OCI-LY1 (cell line): ENCODE data around the gene ZDHHC11B.
"Not testable (repeated sequence)": the region's sequence is repeated elsewhere in the genome, so short reads cannot be mapped to it uniquely, and the experiment has no call there.

ENCODE experiments used
- H2AFZ ChIP-seq: fragments of 200-600 bp; sonication (generic), shearing (Covaris generic); 2 replicates; pipeline ENCODE4 v1.6.0; 2014; ENCODE audit warnings: antibody characterized with exemption, mild to moderate bottlenecking, low read length
- H3F3A ChIP-seq: fragments of 200-600 bp; sonication (generic), shearing (Covaris generic); 2 replicates; pipeline ENCODE4 v1.6.0; 2014; ENCODE audit warnings: mild to moderate bottlenecking, antibody characterized with exemption, low read length, moderate library complexity; ENCODE audit not compliant: insufficient read depth
- H3K27ac ChIP-seq: fragments of 200-600 bp; sonication (generic); 2 replicates; pipeline ENCODE4 v1.5.1; 2014; ENCODE audit warnings: low read length, mixed run types, mild to moderate bottlenecking, low read depth; ENCODE audit not compliant: poor library complexity, severe bottlenecking
- H3K27me3 ChIP-seq: fragments of 200-600 bp; sonication (generic); 2 replicates; pipeline ENCODE4 v1.6.0; 2014; ENCODE audit warnings: antibody characterized with exemption, mild to moderate bottlenecking, low read length, moderate library complexity; ENCODE audit not compliant: insufficient read depth
- H3K36me3 ChIP-seq: fragments of 200-600 bp; sonication (generic); 2 replicates; pipeline ENCODE4 v1.6.1; 2014; ENCODE audit warnings: mild to moderate bottlenecking, antibody characterized with exemption, low read length, moderate library complexity, mixed read lengths; ENCODE audit not compliant: insufficient read depth
- H3K4me1 ChIP-seq: fragments of 200-600 bp; sonication (generic); 2 replicates; pipeline ENCODE4 v1.5.1; 2014; ENCODE audit warnings: mild to moderate bottlenecking, low read length, moderate library complexity; ENCODE audit not compliant: insufficient read depth, severe bottlenecking
- H3K4me2 ChIP-seq: fragments of 200-600 bp; sonication (generic), shearing (Covaris generic); 2 replicates; pipeline ENCODE4 v1.6.1; 2014; ENCODE audit warnings: low read length
- H3K4me3 ChIP-seq: fragments of 200-600 bp; sonication (generic); 2 replicates; pipeline ENCODE4 v1.5.1; 2014; ENCODE audit warnings: low read length, low read depth, mild to moderate bottlenecking, mixed read lengths; ENCODE audit not compliant: poor library complexity, severe bottlenecking
- H3K79me2 ChIP-seq: fragments of 200-600 bp; shearing (Covaris generic); 2 replicates; pipeline ENCODE4 v1.6.1; 2016; ENCODE audit warnings: mixed run types, low read length, mixed read lengths; ENCODE audit not compliant: insufficient read depth
- H3K9ac ChIP-seq: fragments of 200-600 bp; sonication (generic), shearing (Covaris generic); 2 replicates; pipeline ENCODE4 v1.6.1; 2014; ENCODE audit warnings: mild to moderate bottlenecking, low read length, mixed read lengths
- H3K9me2 ChIP-seq: fragments of 200-600 bp; sonication (generic), shearing (Covaris generic); 2 replicates; pipeline ENCODE4 v1.6.1; 2014; ENCODE audit warnings: low read depth, mild to moderate bottlenecking, low read length, mixed read lengths
- H3K9me3 ChIP-seq: fragments of 200-600 bp; shearing (Covaris generic); 2 replicates; pipeline ENCODE4 v1.6.1; 2014; ENCODE audit warnings: low read length, mixed read lengths
- H4K20me1 ChIP-seq: fragments of 200-600 bp; sonication (generic), shearing (Covaris generic); 2 replicates; pipeline ENCODE4 v1.6.0; 2016; ENCODE audit warnings: mild to moderate bottlenecking, low read length; ENCODE audit not compliant: insufficient read depth
- CTCF ChIP-seq: fragments of 200-600 bp; sonication (generic), shearing (Covaris generic); IDR thresholded peaks from 2 replicates; pipeline ENCODE4 v1.5.1; 2017; ENCODE audit warnings: mild to moderate bottlenecking, antibody characterized with exemption, low read length, moderate library complexity, mixed read lengths
- EZH2 ChIP-seq: fragments of 200-600 bp; sonication (generic), shearing (Covaris generic); IDR thresholded peaks from 2 replicates; pipeline ENCODE4 v1.8.0; 2017; ENCODE audit warnings: borderline replicate concordance, mixed run types, mild to moderate bottlenecking, antibody characterized with exemption, low read length, moderate library complexity, mixed read lengths

Gene ZDHHC11B

GRCh38 chr5:746258-746761, 38.2 kb downstream of the ZDHHC11B start:
- no peaks in the 10 kb centered on the region for H3K9me3 ChIP-seq
- TF ChIP-seq CTCF (no peak), EZH2 (no peak)
- H3K79me2 ChIP-seq: no peaks in the 10 kb centered on the region
- H3K9ac ChIP-seq: no peak overlapping the region
- H3K4me3 ChIP-seq: no peak overlapping the region
- no peaks in the 10 kb centered on the region for H3K27me3 ChIP-seq
- no peaks in the 10 kb centered on the region for H3K36me3 ChIP-seq
- H3K4me1 ChIP-seq: no peaks in the 10 kb centered on the region
- no peak overlapping the region for H3K4me2 ChIP-seq
- H3K9me2 ChIP-seq: no peaks in the 10 kb centered on the region
- no peaks in the 10 kb centered on the region for H4K20me1 ChIP-seq
- H2AFZ ChIP-seq: no peak overlapping the region
- no peaks in the 10 kb centered on the region for H3F3A ChIP-seq
- no peak overlapping the region for H3K27ac ChIP-seq

- not testable (repeated sequence) for H3K4me3 ChIP-seq, H2AFZ ChIP-seq, H3K9ac ChIP-seq, H3K36me3 ChIP-seq, H3K27me3 ChIP-seq, H4K20me1 ChIP-seq, H3K4me1 ChIP-seq, H3K9me3 ChIP-seq, H3K79me2 ChIP-seq, H3K4me2 ChIP-seq, H3K27ac ChIP-seq, H3F3A ChIP-seq, H3K9me2 ChIP-seq
Measured at GRCh38 chr5:745272-746142, 39.0 kb downstream of the ZDHHC11B start.

- not testable (repeated sequence) for H3F3A ChIP-seq, H2AFZ ChIP-seq, H3K9me3 ChIP-seq, H3K4me1 ChIP-seq, H3K9ac ChIP-seq, H3K36me3 ChIP-seq, H3K4me2 ChIP-seq, H4K20me1 ChIP-seq, H3K27me3 ChIP-seq, H3K79me2 ChIP-seq, H3K4me3 ChIP-seq, H3K9me2 ChIP-seq, H3K27ac ChIP-seq
Measured at GRCh38 chr5:743696-744404, 40.7 kb downstream of the ZDHHC11B start.

GRCh38 chr5:742276-742675, 42.3 kb downstream of the ZDHHC11B start:
- not testable (repeated sequence) for H4K20me1 ChIP-seq, H3K4me2 ChIP-seq, H2AFZ ChIP-seq, H3K36me3 ChIP-seq, H3K9me2 ChIP-seq, H3K4me1 ChIP-seq, H3K4me3 ChIP-seq, H3F3A ChIP-seq, H3K27me3 ChIP-seq, H3K79me2 ChIP-seq, H3K27ac ChIP-seq, H3K9me3 ChIP-seq, H3K9ac ChIP-seq

GRCh38 chr5:734145-734544, 50.4 kb downstream of the ZDHHC11B start:
- H3K27me3 ChIP-seq, H3K4me2 ChIP-seq, H4K20me1 ChIP-seq, H3F3A ChIP-seq, H3K36me3 ChIP-seq, H3K9me2 ChIP-seq, H3K4me1 ChIP-seq, H3K9me3 ChIP-seq, H3K79me2 ChIP-seq, H2AFZ ChIP-seq, H3K9ac ChIP-seq, H3K4me3 ChIP-seq, H3K27ac ChIP-seq: not testable (repeated sequence)

- H3K36me3 ChIP-seq, H3K4me2 ChIP-seq, H4K20me1 ChIP-seq, H3K79me2 ChIP-seq, H3K9me3 ChIP-seq, H3K9me2 ChIP-seq, H3K4me1 ChIP-seq, H3K9ac ChIP-seq, H3F3A ChIP-seq, H3K4me3 ChIP-seq, H3K27me3 ChIP-seq, H3K27ac ChIP-seq, H2AFZ ChIP-seq: not testable (repeated sequence)
Measured at GRCh38 chr5:732754-733454, 51.6 kb downstream of the ZDHHC11B start.
